ENCODE results near the gene CAPN14. TPM values are rescaled to one million over a fixed set of nuclear protein-coding genes. Genes with fewer than 3 reads are reported as not detected.

The CAPN14 gene
- total RNA-seq, 3 donors from 2014 or later, result 0.09 to 0.14 TPM; not detected in 1

DNA sequence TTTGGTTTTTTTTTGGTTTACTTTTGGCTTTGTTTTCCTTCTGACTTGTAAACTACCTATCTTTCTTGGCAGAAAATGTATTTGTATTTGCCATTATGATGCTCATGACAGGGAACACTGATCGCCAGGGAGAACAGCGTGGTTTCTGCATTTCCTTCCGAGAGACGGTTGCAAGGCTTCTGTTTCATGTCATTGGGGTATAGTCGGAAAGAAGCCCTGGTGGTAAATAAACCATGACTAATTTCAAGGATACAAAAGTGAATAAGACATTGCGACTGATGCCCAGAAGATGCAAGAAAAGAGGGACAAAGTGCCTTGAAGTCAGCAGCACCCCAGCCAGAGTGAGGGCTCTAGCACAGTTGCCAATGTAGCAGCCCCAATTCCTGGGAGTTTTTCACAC lies 4.2 kb upstream of the CAPN14 start:
- DNase-seq (no peak), ATAC-seq (no peak)
- H3K36me3 ChIP-seq (ENCODE audit: low read depth), result no peaks in the 10 kb centered on the region
- intact Hi-C loops (cut with DNase I, micrococcal nuclease), result no loop called here
- no peak overlapping the region for H3K4me3 ChIP-seq
- H3K9me3 ChIP-seq, result no peaks in the 10 kb centered on the region
- TF ChIP-seq, protein P1, sequence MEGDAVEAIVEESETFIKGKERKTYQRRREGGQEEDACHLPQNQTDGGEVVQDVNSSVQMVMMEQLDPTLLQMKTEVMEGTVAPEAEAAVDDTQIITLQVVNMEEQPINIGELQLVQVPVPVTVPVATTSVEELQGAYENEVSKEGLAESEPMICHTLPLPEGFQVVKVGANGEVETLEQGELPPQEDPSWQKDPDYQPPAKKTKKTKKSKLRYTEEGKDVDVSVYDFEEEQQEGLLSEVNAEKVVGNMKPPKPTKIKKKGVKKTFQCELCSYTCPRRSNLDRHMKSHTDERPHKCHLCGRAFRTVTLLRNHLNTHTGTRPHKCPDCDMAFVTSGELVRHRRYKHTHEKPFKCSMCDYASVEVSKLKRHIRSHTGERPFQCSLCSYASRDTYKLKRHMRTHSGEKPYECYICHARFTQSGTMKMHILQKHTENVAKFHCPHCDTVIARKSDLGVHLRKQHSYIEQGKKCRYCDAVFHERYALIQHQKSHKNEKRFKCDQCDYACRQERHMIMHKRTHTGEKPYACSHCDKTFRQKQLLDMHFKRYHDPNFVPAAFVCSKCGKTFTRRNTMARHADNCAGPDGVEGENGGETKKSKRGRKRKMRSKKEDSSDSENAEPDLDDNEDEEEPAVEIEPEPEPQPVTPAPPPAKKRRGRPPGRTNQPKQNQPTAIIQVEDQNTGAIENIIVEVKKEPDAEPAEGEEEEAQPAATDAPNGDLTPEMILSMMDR (IDR thresholded peaks at IDR 0.05), result no peak
- H3K4me1 ChIP-seq (ENCODE audit: low read depth), result no peaks in the 10 kb centered on the region

DNA sequence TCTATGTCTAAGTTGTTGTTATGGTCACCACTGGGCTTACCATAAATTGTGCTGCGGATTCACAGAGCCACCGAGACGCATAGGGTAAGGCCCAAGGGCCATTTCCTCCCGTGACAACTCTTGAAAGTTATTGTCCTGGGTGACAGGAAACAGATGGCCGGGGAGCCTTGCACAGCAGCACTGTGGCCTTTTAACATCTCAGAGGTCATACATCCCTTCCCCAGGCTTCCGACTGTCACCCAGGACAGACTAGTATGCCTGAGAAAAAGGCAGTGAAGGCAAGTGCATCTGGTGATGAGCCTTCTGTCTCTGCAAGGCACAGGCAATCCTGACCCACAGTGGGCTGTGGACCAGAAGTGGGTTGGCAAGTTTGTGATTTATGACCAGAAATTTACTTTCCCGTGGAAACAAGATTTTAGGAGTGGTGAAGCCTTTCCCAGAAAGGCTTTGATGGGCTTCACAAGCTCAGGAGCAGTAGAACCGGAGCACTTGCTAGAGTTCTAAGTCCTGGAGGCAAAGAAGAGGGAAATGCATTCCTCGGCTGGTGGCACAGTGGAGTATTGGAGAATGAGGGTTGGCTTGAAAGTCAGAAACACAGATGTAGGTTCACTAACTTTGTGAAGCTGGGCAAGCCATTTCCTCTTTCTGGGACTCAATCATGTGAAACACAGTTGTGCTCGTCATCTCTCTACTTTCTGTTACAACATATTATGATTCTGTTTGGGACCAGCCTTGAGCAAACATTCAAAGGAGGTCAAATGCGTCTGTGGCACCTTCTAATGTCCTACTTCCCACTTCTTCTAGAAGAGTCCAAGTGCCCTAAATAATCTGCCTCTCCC lies 2.0 kb upstream of the CAPN14 start:
- no peak for DNase-seq
- Histone ChIP-seq H3K4me3 (no peak overlapping the region), H3K4me1 (ENCODE audit: low read depth) (no peaks in the 10 kb centered on the region), H3K36me3 (ENCODE audit: low read depth) (no peaks in the 10 kb centered on the region), H3K9me3 (no peaks in the 10 kb centered on the region)
- intact Hi-C loops (cut with DNase I, micrococcal nuclease), result no loop called here
- TF ChIP-seq, protein P1 (IDR thresholded peaks at IDR 0.05), result no peak
- peak; percentile 86 for ATAC-seq

DNA sequence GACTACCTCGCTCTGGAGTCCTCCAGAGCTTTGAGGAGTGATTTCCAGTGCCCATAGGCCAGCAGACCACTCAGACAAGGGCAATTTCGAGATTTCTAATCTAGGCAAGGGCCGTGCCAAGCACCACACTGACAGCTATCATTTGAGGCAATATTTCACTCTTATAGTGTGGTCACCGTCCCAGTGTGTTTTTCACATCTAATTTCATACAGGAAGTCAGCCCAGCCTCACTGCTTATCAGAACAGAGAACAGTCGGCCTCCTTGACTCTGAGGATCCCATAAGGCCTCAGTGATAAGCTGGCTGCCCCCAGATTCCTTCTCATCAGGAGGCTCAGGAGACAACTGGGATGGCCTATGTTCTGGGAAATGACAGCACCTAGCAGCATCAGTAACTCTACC lies 581 bp downstream of the CAPN14 start:
- intact Hi-C loops (cut with DNase I, micrococcal nuclease), result no loop called here
- H3K9me3 ChIP-seq, result no peaks in the 10 kb centered on the region
- ATAC-seq, result no peak
- H3K36me3 ChIP-seq (ENCODE audit: low read depth), result no peaks in the 10 kb centered on the region
- DNase-seq, result no peak
- TF ChIP-seq, protein P1 (IDR thresholded peaks at IDR 0.05), result no peak
- no peaks in the 10 kb centered on the region for H3K4me1 ChIP-seq (ENCODE audit: low read depth)
- no peak overlapping the region for H3K4me3 ChIP-seq

DNA sequence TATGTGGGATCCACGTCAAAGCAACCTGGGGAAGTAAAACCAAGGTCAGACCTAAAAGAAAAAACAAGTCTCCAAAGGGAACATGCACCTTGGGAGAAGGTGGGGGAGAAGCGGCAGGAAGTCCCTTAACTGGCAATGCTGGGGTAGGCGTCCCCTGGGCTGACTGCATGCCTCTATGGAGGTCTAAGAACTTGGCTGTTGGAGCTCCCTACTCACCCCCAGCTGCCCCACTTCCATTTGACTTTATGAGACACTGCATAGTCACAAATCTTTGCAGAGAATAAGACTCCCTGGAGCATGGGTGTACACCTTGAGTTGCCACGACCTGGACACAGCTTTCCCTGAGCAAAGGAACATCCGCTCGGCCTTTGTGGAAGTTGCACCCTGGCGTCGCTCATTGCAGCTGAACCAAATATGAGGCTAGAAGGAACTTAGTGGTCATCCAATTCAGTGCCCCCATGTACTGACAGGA lies 2.8 kb downstream of the CAPN14 start:
- no peak for ATAC-seq
- intact Hi-C loops (cut with DNase I, micrococcal nuclease), result no loop called here
- TF ChIP-seq, protein P1 (IDR thresholded peaks at IDR 0.05), result no peak
- Histone ChIP-seq H3K4me1 (ENCODE audit: low read depth) (no peaks in the 10 kb centered on the region), H3K4me3 (no peak overlapping the region), H3K36me3 (ENCODE audit: low read depth) (no peaks in the 10 kb centered on the region), H3K9me3 (no peaks in the 10 kb centered on the region)
- no peak for DNase-seq

DNA sequence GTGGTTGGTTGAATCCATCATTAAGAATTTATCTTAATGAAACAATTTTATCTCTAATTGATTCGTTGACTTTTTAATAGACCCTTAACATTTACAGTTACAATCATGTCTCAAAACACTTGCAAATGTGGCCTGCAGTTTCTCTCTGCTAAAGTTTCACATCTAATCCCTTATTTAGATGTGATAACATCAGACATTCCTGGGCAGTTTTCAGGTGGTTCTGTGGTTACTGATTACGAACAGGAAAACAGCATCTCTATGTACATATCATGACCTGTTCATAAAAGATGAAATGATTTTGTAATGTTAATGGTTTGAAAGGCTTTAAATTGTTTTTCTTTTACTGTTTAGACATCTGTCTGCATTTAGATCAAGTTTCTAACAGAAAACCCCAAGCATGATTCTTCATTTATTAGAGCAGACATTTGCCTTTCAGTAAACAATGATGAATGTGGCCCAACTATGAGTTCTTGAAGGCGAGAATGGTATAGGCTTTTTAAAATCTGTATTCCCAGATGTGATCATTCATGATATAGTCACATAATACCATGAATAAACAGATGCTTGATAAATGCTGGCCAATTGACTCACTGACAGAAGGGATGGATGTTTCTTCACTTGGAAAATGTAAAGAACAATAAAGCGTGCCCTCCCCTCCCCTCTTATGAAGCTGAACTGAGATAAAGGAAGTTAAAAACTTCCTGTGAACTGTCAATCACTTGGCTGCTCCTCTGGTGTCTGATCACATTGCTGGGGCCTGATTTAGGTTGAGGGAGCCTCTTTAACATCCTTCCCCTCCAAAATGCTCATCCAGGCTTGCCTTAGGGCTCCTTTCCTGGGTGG lies 3.5 kb downstream of the CAPN14 start:
- Histone ChIP-seq H3K9me3 (no peaks in the 10 kb centered on the region), H3K4me1 (ENCODE audit: low read depth) (no peaks in the 10 kb centered on the region), H3K36me3 (ENCODE audit: low read depth) (no peaks in the 10 kb centered on the region), H3K4me3 (no peak overlapping the region)
- ATAC-seq, result no peak
- intact Hi-C loops (cut with DNase I, micrococcal nuclease), result no loop called here
- TF ChIP-seq, protein P1 (IDR thresholded peaks at IDR 0.05), result no peak
- DNase-seq, result no peak
